ENCODE results near the gene ZNF222.

GRCh38 chr19:44042147-44042546, 17.0 kb downstream of the ZNF222 start:
- TF ChIP-seq CTCF (IDR thresholded peaks at IDR 0.05), result no peak
- TF ChIP-seq POLR2A (IDR thresholded peaks at IDR 0.05), result no peak

All from vagina (tissue), 2 donors.